Stimulated activated naive CD8-positive, alpha-beta T cell treated with anti-CD3 and anti-CD28 coated beads, Interleukin-15, Interleukin-2, amounts not matched to agents 100 ng/mL and 50 ng/mL, for 24 hours (primary cell): Measurements from ENCODE around the gene ARID1A.
"Not testable (repeated sequence)": the region's sequence is repeated elsewhere in the genome, so short reads cannot be mapped to it uniquely, and the experiment has no call there.

ENCODE experiments used
- H3K27ac Mint-ChIP-seq: one replicate; pipeline ENCODE4 v1.8.0; 2021; ENCODE audit warnings: mild to moderate bottlenecking, mixed read lengths
- H3K27me3 Mint-ChIP-seq: one replicate; pipeline ENCODE4 v1.8.0; 2021; ENCODE audit warnings: mixed read lengths
- H3K36me3 Mint-ChIP-seq: one replicate; pipeline ENCODE4 v1.8.0; 2021; ENCODE audit warnings: low read depth, mixed read lengths
- H3K4me1 Mint-ChIP-seq: one replicate; pipeline ENCODE4 v1.8.0; 2021; ENCODE audit warnings: low read depth, mixed read lengths
- H3K4me3 Mint-ChIP-seq: one replicate; pipeline ENCODE4 v1.8.0; 2021; ENCODE audit warnings: mild to moderate bottlenecking, mixed read lengths
- H3K9me3 Mint-ChIP-seq: one replicate; pipeline ENCODE4 v1.8.0; 2021; ENCODE audit warnings: mixed read lengths

Gene ARID1A

GRCh38 chr1:26791148-26791547 lies 95.3 kb downstream of the ARID1A start:
- Mint-ChIP-seq H3K4me3 (peak overlapping the region; percentile 87), H3K27me3 (no peaks in the 10 kb centered on the region), H3K9me3 (no peaks in the 10 kb centered on the region), H3K36me3 (peaks cover 38% of the 10 kb centered on the region), H3K4me1 (peaks cover 59% of the 10 kb centered on the region), H3K27ac (peak overlapping the region; percentile 95)

- no peaks in the 10 kb centered on the region for H3K27me3 Mint-ChIP-seq
- H3K4me3 Mint-ChIP-seq, result peak overlapping the region; percentile 87
- H3K27ac Mint-ChIP-seq, result peak overlapping the region; percentile 95
- peaks cover 55% of the 10 kb centered on the region for H3K4me1 Mint-ChIP-seq
- H3K36me3 Mint-ChIP-seq, result peaks cover 41% of the 10 kb centered on the region
- H3K9me3 Mint-ChIP-seq, result no peaks in the 10 kb centered on the region
Observed at GRCh38 chr1:26791626-26792025, 95.8 kb downstream of the ARID1A start.

- Mint-ChIP-seq H3K4me1 (peaks cover 49% of the 10 kb centered on the region), H3K9me3 (no peaks in the 10 kb centered on the region), H3K4me3 (no peak overlapping the region), H3K27me3 (no peaks in the 10 kb centered on the region), H3K27ac (peak overlapping the region; percentile 42), H3K36me3 (peaks cover 49% of the 10 kb centered on the region)
Observed at GRCh38 chr1:26792924-26793323, 97.1 kb downstream of the ARID1A start.

GRCh38 chr1:26794391-26794790 lies 98.6 kb downstream of the ARID1A start:
- Mint-ChIP-seq H3K4me1 (peaks cover 53% of the 10 kb centered on the region), H3K36me3 (peaks cover 58% of the 10 kb centered on the region), H3K27me3 (no peaks in the 10 kb centered on the region), H3K27ac (no peak overlapping the region), H3K9me3 (no peaks in the 10 kb centered on the region), H3K4me3 (no peak overlapping the region)

- H3K9me3 Mint-ChIP-seq, result no peaks in the 10 kb centered on the region
- H3K27ac Mint-ChIP-seq, result peak overlapping the region; percentile 33
- H3K4me1 Mint-ChIP-seq, result peaks cover 57% of the 10 kb centered on the region
Observed at GRCh38 chr1:26797627-26798026, 101.8 kb downstream of the ARID1A start.

GRCh38 chr1:26799479-26800142 lies 103.8 kb downstream of the ARID1A start:
- Mint-ChIP-seq H3K36me3 (peaks cover 41% of the 10 kb centered on the region), H3K4me3 (peak overlapping the region; percentile 74), H3K9me3 (no peaks in the 10 kb centered on the region), H3K27me3 (no peaks in the 10 kb centered on the region), H3K27ac (peak overlapping the region; percentile 95), H3K4me1 (peaks cover 49% of the 10 kb centered on the region)

More at GRCh38 chr1:26797627-26798026, 101.8 kb downstream of the ARID1A start:
- Mint-ChIP-seq H3K27me3 (no peaks in the 10 kb centered on the region), H3K36me3 (peaks cover 57% of the 10 kb centered on the region), H3K4me3 (no peak overlapping the region)

GRCh38 chr1:26803932-26804331 lies 108.1 kb downstream of the ARID1A start:
- not testable (repeated sequence) for H3K27ac Mint-ChIP-seq, H3K27me3 Mint-ChIP-seq, H3K4me3 Mint-ChIP-seq, H3K9me3 Mint-ChIP-seq
- Mint-ChIP-seq H3K4me1 (peaks cover 42% of the 10 kb centered on the region), H3K36me3 (peaks cover 13% of the 10 kb centered on the region)

GRCh38 chr1:26810105-26810504 lies 114.3 kb downstream of the ARID1A start:
- peaks cover 24% of the 10 kb centered on the region for H3K4me1 Mint-ChIP-seq
- H3K27ac Mint-ChIP-seq, H3K36me3 Mint-ChIP-seq, H3K9me3 Mint-ChIP-seq, H3K27me3 Mint-ChIP-seq, H3K4me3 Mint-ChIP-seq: not testable (repeated sequence)

- Mint-ChIP-seq H3K36me3 (no peaks in the 10 kb centered on the region), H3K9me3 (no peaks in the 10 kb centered on the region), H3K4me1 (peaks cover 19% of the 10 kb centered on the region), H3K27me3 (no peaks in the 10 kb centered on the region), H3K4me3 (no peak overlapping the region), H3K27ac (peak overlapping the region; percentile 67)
Observed at GRCh38 chr1:26811057-26811456, 115.2 kb downstream of the ARID1A start.

GRCh38 chr1:26811708-26812107 lies 115.9 kb downstream of the ARID1A start:
- Mint-ChIP-seq H3K27ac (peak overlapping the region; percentile 28), H3K4me1 (peaks cover 19% of the 10 kb centered on the region), H3K9me3 (no peaks in the 10 kb centered on the region)

GRCh38 chr1:26814377-26814776 lies 118.6 kb downstream of the ARID1A start:
- peaks cover 19% of the 10 kb centered on the region for H3K4me1 Mint-ChIP-seq
- no peak overlapping the region for H3K27ac Mint-ChIP-seq
- no peaks in the 10 kb centered on the region for H3K9me3 Mint-ChIP-seq
- no peaks in the 10 kb centered on the region for H3K27me3 Mint-ChIP-seq
- no peak overlapping the region for H3K4me3 Mint-ChIP-seq
- no peaks in the 10 kb centered on the region for H3K36me3 Mint-ChIP-seq

More at GRCh38 chr1:26811708-26812107, 115.9 kb downstream of the ARID1A start:
- Mint-ChIP-seq H3K27me3 (no peaks in the 10 kb centered on the region), H3K36me3 (no peaks in the 10 kb centered on the region), H3K4me3 (no peak overlapping the region)

- peaks cover 19% of the 10 kb centered on the region for H3K4me1 Mint-ChIP-seq
- no peak overlapping the region for H3K27ac Mint-ChIP-seq
- H3K4me3 Mint-ChIP-seq, result no peak overlapping the region
- H3K36me3 Mint-ChIP-seq, result no peaks in the 10 kb centered on the region
- H3K27me3 Mint-ChIP-seq, result no peaks in the 10 kb centered on the region
- no peaks in the 10 kb centered on the region for H3K9me3 Mint-ChIP-seq
Observed at GRCh38 chr1:26814893-26815292, 119.1 kb downstream of the ARID1A start.

GRCh38 chr1:26820784-26821269 lies 125.0 kb downstream of the ARID1A start:
- Mint-ChIP-seq H3K9me3 (no peaks in the 10 kb centered on the region), H3K27ac (peak overlapping the region; percentile 26), H3K4me3 (no peak overlapping the region)

GRCh38 chr1:26822737-26823395 lies 127.1 kb downstream of the ARID1A start:
- no peak overlapping the region for H3K4me3 Mint-ChIP-seq
- no peak overlapping the region for H3K27ac Mint-ChIP-seq

More at GRCh38 chr1:26820784-26821269, 125.0 kb downstream of the ARID1A start:
- Mint-ChIP-seq H3K27me3 (no peaks in the 10 kb centered on the region), H3K4me1 (peaks cover 29% of the 10 kb centered on the region), H3K36me3 (no peaks in the 10 kb centered on the region)

GRCh38 chr1:26824731-26825130 lies 128.9 kb downstream of the ARID1A start:
- Mint-ChIP-seq H3K4me1 (peaks cover 59% of the 10 kb centered on the region), H3K36me3 (peaks cover 19% of the 10 kb centered on the region), H3K27ac (no peak overlapping the region), H3K27me3 (no peaks in the 10 kb centered on the region), H3K4me3 (no peak overlapping the region), H3K9me3 (no peaks in the 10 kb centered on the region)

More at GRCh38 chr1:26822737-26823395, 127.1 kb downstream of the ARID1A start:
- Mint-ChIP-seq H3K4me1 (peaks cover 40% of the 10 kb centered on the region), H3K36me3 (peaks cover 6% of the 10 kb centered on the region), H3K27me3 (no peaks in the 10 kb centered on the region), H3K9me3 (no peaks in the 10 kb centered on the region)
